Panc1 (cell line): ENCODE measurements around the gene NAT10.

Experiments used
- CTCF ChIP-seq: fragments of 450-650 bp; IDR thresholded peaks from 2 replicates; pipeline ENCODE4 v1.5.1; 2017; ENCODE audit warnings: mild to moderate bottlenecking
- POLR2AphosphoS5 ChIP-seq: IDR thresholded peaks from 2 replicates; pipeline ENCODE4 v1.6.1; 2012; ENCODE audit warnings: mild to moderate bottlenecking, low read depth, low read length, moderate library complexity
- REST ChIP-seq, 2 experiments: IDR thresholded peaks; 2 replicates each; pipeline ENCODE4 v1.6.1; 2011 to 2012; ENCODE audit warnings: low read depth in 2 of 2, control low read depth in 1 of 2, low read length in 1 of 2, mild to moderate bottlenecking in 1 of 2, moderate library complexity in 1 of 2; ENCODE audit not compliant: insufficient read depth in 1 of 2
- SIN3A ChIP-seq: IDR thresholded peaks from 2 replicates; pipeline ENCODE4 v1.6.1; 2012; ENCODE audit warnings: low read depth, mild to moderate bottlenecking, low read length, moderate library complexity, borderline replicate concordance; ENCODE audit not compliant: insufficient read depth
- TCF7L2 ChIP-seq: IDR thresholded peaks from 2 replicates; pipeline ENCODE4 v1.6.1; 2011; ENCODE audit warnings: mild to moderate bottlenecking, low read depth, low read length, inconsistent platforms

- no peak for TF ChIP-seq CTCF
- TF ChIP-seq POLR2AphosphoS5: no peak
- TF ChIP-seq TCF7L2: no peak
- no peak for TF ChIP-seq REST (IDR thresholded peaks at IDR 0.05; ENCODE audit: insufficient read depth in 1 of 2, low read depth in 2 of 2, low read length in 1 of 2)
- TF ChIP-seq SIN3A: no peak
Measured at GRCh38 chr11:34105957-34106504, 602 bp downstream of the NAT10 start.
